Measurements from ENCODE around the gene MBOAT2.
"Not testable (repeated sequence)": the region's sequence is repeated elsewhere in the genome, so short reads cannot be mapped to it uniquely, and the experiment has no call there.

Gene MBOAT2

GRCh38 chr2:8939486-8940114, 63.9 kb downstream of the MBOAT2 start:
- DNase-seq = no peak

- DNase-seq = no peak
Measured at GRCh38 chr2:8938384-8938783, 65.1 kb downstream of the MBOAT2 start.

GRCh38 chr2:8935982-8936381, 67.5 kb downstream of the MBOAT2 start:
- no peak for DNase-seq

- DNase-seq = no peak
Measured at GRCh38 chr2:8934338-8934737, 69.1 kb downstream of the MBOAT2 start.

GRCh38 chr2:8932702-8933101, 70.8 kb downstream of the MBOAT2 start:
- no peak for DNase-seq

GRCh38 chr2:8930185-8930584, 73.3 kb downstream of the MBOAT2 start:
- DNase-seq = not testable (repeated sequence)

GRCh38 chr2:8929128-8929527, 74.4 kb downstream of the MBOAT2 start:
- no peak for DNase-seq

GRCh38 chr2:8927510-8928455, 75.7 kb downstream of the MBOAT2 start:
- DNase-seq = no peak

- no peak for DNase-seq
Measured at GRCh38 chr2:8926356-8926755, 77.1 kb downstream of the MBOAT2 start.

- DNase-seq = no peak
Measured at GRCh38 chr2:8925411-8925810, 78.1 kb downstream of the MBOAT2 start.

- no peak for DNase-seq
Measured at GRCh38 chr2:8923183-8923582, 80.3 kb downstream of the MBOAT2 start.

GRCh38 chr2:8922431-8922830, 81.1 kb downstream of the MBOAT2 start:
- no peak for DNase-seq

GRCh38 chr2:8918412-8918811, 85.1 kb downstream of the MBOAT2 start:
- DNase-seq = no peak

- no peak for DNase-seq
Measured at GRCh38 chr2:8915941-8916340, 87.5 kb downstream of the MBOAT2 start.

- not testable (repeated sequence) for DNase-seq
Measured at GRCh38 chr2:8913767-8914166, 89.7 kb downstream of the MBOAT2 start.

- no peak for DNase-seq
Measured at GRCh38 chr2:8907764-8908288, 95.7 kb downstream of the MBOAT2 start.

- DNase-seq = not testable (repeated sequence)
Measured at GRCh38 chr2:8903924-8904323, 99.6 kb downstream of the MBOAT2 start.

GRCh38 chr2:8902757-8903156, 100.7 kb downstream of the MBOAT2 start:
- not testable (repeated sequence) for DNase-seq

GRCh38 chr2:8897206-8897605, 106.3 kb downstream of the MBOAT2 start:
- DNase-seq = not testable (repeated sequence)

GRCh38 chr2:8896671-8897070, 106.8 kb downstream of the MBOAT2 start:
- DNase-seq = not testable (repeated sequence)

GRCh38 chr2:8895087-8895912, 108.2 kb downstream of the MBOAT2 start:
- not testable (repeated sequence) for DNase-seq

GRCh38 chr2:8893978-8894820, 109.3 kb downstream of the MBOAT2 start:
- DNase-seq = no peak

Data from CD4-positive, alpha-beta T cell treated with Interleukin-21 for 1 hour (primary cell).